ENCODE results near the gene ANXA2R. TPM values are rescaled to one million over a fixed set of nuclear protein-coding genes. Genes with fewer than 3 reads are reported as not detected.

The ANXA2R gene
- total RNA-seq, 2 donors from 2014 or later, result 0.63 TPM; not detected in 1

DNA sequence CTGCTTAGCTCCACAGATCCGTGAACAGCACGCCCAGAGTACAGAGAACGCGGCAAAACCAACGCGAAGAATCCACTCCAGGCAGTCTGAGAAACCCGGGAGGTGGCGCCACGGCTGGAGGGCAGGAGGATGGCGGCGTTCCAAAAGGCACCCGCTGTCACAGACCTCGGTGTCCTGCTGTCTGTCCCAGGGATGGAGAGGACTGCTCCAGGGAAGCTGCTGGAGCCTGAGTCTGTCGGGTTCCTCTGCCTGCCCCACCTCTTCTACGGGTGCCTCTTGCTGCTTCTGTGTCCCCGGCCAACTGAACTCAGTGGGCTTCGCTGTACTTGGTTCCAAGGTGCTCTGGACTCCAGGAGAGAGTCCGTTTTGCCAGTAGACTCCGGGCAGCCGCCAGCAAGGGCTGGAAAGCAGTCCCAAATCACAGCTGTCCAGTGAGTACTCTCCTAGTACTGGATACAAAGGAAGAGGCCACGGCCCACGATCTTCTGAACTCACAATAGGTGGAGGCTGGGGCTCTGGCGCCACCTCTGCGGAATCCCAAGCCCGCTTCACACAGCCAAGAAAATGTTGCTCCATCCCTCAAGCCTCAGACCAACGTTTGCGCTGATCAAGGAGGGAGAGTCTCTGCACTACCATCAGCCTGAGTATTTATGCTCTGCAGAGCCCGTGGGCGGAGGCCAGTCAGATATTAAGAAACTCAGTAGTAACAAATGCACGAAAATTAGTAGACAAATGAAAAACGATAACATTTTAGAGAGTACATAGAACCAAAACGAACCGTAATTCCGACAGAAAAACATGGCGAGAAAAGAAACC lies 440 bp downstream of the ANXA2R start:
- H3K4me3 ChIP-seq, result peak overlapping the region; percentile 27 to 58
- H3K9me3 ChIP-seq, result no peaks in the 10 kb centered on the region
- TF ChIP-seq, protein P1, sequence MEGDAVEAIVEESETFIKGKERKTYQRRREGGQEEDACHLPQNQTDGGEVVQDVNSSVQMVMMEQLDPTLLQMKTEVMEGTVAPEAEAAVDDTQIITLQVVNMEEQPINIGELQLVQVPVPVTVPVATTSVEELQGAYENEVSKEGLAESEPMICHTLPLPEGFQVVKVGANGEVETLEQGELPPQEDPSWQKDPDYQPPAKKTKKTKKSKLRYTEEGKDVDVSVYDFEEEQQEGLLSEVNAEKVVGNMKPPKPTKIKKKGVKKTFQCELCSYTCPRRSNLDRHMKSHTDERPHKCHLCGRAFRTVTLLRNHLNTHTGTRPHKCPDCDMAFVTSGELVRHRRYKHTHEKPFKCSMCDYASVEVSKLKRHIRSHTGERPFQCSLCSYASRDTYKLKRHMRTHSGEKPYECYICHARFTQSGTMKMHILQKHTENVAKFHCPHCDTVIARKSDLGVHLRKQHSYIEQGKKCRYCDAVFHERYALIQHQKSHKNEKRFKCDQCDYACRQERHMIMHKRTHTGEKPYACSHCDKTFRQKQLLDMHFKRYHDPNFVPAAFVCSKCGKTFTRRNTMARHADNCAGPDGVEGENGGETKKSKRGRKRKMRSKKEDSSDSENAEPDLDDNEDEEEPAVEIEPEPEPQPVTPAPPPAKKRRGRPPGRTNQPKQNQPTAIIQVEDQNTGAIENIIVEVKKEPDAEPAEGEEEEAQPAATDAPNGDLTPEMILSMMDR (IDR thresholded peaks at IDR 0.05), result no peak
- H3K4me1 ChIP-seq, result peaks cover 0 to 17% of the 10 kb centered on the region in 2 donors
- no peaks in the 10 kb centered on the region for H3K36me3 ChIP-seq
- H3K27ac ChIP-seq, result peak overlapping the region; percentile 89 to 91
- peak; percentile 82 for DNase-seq (ENCODE audit: low spot score)
- H3K27me3 ChIP-seq, result no peaks in the 10 kb centered on the region

DNA sequence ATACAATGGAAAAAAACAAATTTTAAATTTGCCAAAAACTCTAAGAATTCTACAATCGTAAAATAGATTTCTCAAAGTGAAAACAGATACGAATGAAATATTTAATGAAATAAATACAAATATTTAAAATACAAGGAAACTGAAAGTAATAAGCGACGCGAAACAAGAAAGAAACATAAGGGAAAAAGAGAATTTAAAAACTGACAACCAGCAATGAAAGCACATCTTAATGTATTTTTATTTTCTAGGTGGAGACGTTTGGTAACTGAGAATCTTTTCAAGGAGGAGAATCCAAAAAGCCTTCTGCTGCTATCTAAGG lies 1.0 kb downstream of the ANXA2R start:
- no peak for DNase-seq (ENCODE audit: low spot score)
- Histone ChIP-seq H3K4me3 (peak overlapping the region; percentile 27 to 58), H3K4me1 (peaks cover 0 to 17% of the 10 kb centered on the region in 2 donors), H3K36me3 (no peaks in the 10 kb centered on the region), H3K27me3 (no peaks in the 10 kb centered on the region), H3K27ac (peak overlapping the region; percentile 89 to 91), H3K9me3 (no peaks in the 10 kb centered on the region)
- TF ChIP-seq, protein P1 (IDR thresholded peaks at IDR 0.05), result no peak

DNA sequence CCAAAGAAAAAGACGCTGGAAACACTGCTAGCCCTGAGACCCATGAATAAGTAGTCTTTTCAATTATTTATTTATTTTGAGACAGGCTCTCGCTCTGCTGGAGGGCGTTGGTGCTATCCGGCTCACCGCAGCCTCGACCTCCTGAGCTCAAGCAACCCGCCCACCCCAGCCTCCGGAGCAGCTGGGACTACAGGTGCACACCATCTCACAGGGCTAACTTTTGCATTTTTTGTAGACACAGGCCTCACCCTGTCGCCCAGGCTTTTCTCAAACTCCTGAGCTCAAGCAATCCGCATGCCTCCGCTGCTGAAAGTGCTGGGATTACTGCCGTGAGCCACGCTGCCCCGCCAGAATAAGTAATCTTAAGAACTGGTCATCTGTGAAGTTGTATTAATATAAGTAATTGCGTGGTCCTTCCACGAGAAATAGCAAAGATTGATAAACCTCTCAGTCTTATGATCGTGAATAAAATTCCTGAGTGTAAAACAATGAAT lies 1.6 kb downstream of the ANXA2R start:
- Histone ChIP-seq H3K27ac (peak overlapping the region; percentile 70 to 89), H3K4me1 (peaks cover 0 to 17% of the 10 kb centered on the region in 2 donors), H3K9me3 (no peaks in the 10 kb centered on the region), H3K36me3 (no peaks in the 10 kb centered on the region), H3K4me3 (peak overlapping the region; percentile 33 to 38), H3K27me3 (no peaks in the 10 kb centered on the region)
- TF ChIP-seq, protein P1 (IDR thresholded peaks at IDR 0.05), result no peak
- DNase-seq (ENCODE audit: low spot score), result no peak

DNA sequence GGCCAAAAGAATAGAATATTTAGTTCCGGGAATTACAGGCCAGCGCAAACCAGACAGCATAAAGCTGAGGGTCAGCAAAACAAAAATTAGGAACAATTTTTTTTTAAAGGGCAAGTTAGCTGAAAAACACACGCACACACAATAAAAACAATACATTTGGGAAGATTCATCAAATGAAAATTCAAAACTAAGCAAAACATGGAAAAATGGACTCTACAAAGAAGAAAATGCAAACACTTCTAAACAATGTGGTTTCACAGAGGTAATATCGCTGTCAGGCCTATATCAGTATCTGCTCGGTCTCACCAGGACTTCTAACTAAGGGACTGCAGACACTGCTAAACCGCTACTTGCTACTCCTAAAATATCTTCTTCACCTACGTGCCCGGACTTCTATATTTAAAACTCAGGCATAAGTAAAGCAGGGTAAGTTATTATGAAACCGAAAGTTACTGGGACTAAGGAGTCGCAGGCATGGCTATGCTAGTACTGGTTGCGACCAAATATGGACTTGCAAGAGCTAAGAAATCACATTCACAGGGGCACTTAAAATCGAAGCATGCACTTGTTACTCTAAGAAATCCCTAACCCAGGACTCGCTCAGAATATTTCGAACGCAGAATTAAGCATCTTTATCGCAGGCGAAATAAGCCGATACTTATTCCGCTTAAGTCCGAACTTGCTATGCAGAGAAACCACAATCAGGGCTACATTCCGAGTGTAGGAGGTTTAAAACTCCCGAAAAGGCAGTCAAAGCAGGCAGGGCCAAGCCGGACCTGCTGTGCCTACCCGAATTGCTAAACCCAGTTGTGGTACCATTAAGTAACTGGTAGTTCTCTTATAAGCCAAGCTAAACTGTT lies 2.3 kb downstream of the ANXA2R start:
- Histone ChIP-seq H3K36me3 (no peaks in the 10 kb centered on the region), H3K4me1 (peaks cover 0 to 13% of the 10 kb centered on the region in 2 donors), H3K4me3 (peak overlapping the region; percentile 33 to 38), H3K9me3 (no peaks in the 10 kb centered on the region), H3K27ac (peak overlapping the region; percentile 70 to 89), H3K27me3 (no peaks in the 10 kb centered on the region)
- TF ChIP-seq, protein P1 (IDR thresholded peaks at IDR 0.05), result no peak
- no peak for DNase-seq (ENCODE audit: low spot score)

DNA sequence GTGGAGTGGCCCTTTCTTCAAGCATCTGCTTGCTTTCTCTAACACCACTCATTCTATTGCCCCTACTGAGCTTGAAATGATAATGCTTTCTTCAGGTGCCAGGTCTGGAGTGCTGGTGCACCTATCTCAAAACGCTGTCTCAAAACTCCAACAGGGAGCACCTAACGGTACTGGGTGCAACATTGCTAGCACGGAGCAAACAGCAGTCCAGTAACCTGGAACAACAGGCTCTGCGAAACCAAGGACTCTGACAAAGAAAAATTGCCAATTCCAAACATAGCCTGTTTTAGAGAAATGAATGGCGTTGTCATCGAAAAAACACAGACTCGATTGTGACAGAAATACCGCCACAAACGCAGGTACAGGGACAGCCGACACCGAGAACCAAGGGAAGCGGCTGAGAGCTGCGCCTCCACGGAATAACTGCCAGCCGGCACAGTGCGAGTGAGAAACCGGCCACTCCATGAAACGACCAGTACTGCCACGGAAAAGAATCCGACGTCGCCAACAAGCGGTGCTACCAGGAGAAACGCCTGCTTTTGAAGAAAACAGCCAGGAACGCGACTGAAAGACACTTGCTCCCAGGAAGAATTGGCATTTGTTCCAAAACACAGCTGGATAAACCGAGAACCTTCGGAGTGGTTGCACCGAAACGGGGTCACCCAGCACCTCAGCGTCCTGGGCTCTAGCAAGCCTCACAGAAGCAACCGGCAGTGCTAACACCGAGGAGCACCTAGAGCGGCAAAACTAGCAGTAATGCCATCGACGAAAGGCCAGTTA lies 3.1 kb downstream of the ANXA2R start:
- no peaks in the 10 kb centered on the region for H3K36me3 ChIP-seq
- H3K4me3 ChIP-seq, result peak overlapping the region; percentile 33 to 38
- TF ChIP-seq, protein P1 (IDR thresholded peaks at IDR 0.05), result no peak
- no peaks in the 10 kb centered on the region for H3K27me3 ChIP-seq
- H3K4me1 ChIP-seq, result peaks cover 0 to 5% of the 10 kb centered on the region in 2 donors
- no peaks in the 10 kb centered on the region for H3K9me3 ChIP-seq
- DNase-seq (ENCODE audit: low spot score), result no peak
- H3K27ac ChIP-seq, result peak overlapping the region; percentile 70 to 89
